GM19324 (cell line): ENCODE measurements around the gene UBA52.
A peak's percentile ranks its signal among the peaks of the same experiment; 100 is the strongest.
"Not testable (repeated sequence)": the region's sequence is repeated elsewhere in the genome, so short reads cannot be mapped to it uniquely, and the experiment has no call there.

Experiments used
- ATAC-seq: cut with Tn5 transposase; IDR thresholded peaks from one replicate; pipeline ENCODE4 v1.9.1; 2021; ENCODE audit warnings: mild to moderate bottlenecking, moderate library complexity; ENCODE audit not compliant: unreplicated experiment, low FRiP score

UBA52 gene

GRCh38 chr19:18571564-18572344 is at the start of gene UBA52:
UBA52 (plus strand) TSS chr19:18571857; CDS start chr19:18573301, 1,444 bp downstream.
- peak; percentile 91 for ATAC-seq

DNA sequence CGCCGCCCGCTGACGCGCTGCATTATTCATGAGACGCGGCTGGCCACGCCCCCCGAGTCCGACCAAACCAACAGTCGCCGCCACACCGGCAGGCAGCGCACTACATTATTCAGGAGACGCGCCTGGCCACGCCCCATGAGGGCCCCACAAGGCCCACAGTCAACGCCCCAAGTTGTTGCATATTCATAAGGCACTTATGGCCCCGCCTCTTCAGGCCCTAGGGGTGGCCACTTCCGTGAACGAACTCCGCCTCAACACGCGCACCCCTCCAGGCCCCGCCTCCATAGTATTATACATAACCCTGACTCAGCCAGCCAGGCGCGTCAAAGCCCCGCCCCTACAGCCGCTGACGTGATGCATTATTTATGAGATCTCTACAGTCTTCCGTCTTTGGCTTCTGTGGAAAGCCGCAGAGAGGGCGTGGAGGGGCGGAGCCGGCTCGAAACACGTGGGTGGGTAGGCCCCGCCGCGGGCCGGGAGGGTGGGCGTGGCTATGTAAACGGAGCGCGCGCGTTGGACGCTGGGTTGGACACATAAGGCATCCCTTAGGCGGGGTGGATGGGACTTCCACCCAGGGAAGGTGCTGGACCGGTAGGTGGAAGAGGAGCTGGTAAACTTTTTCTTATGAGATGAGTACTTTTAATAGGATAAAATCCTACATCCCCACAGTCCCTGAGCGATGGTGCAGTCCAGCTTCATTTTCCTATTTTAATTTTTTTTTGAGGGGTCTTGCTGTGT is 49.4 kb upstream of the UBA52 start:
- peak; percentile 93 for ATAC-seq

DNA sequence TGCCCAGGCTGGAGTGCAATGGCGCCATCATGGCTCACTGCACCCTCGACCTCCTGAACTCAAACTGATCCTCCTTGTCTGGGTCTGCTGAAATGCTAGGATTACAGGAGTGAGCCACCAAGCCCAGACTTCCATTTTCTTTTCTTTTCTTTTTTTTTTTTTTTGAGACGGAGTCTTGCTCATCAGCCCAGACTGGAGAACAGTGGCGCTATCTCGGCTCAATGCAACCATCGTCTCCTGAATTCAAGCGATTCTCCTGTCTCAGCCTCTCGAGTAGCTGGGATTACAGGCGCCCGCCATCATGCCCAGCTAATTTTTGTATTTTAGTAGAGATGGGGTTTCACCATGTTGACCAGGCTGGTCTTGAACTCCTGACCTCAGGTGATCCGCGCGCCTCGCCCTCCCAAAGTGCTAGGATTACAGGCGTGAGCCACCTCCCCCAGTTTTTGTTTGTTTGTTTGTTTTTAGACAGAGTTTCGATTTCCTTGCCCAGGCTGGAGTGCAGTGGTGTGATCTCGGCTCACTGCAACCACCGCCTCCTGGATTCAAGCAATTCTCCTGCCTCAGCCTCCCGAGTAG is 48.7 kb upstream of the UBA52 start:
- not testable (repeated sequence) for ATAC-seq

GRCh38 chr19:18523841-18524240 is 47.8 kb upstream of the UBA52 start:
- no peak for ATAC-seq

GRCh38 chr19:18526316-18526715 is 45.3 kb upstream of the UBA52 start:
- ATAC-seq = no peak

DNA sequence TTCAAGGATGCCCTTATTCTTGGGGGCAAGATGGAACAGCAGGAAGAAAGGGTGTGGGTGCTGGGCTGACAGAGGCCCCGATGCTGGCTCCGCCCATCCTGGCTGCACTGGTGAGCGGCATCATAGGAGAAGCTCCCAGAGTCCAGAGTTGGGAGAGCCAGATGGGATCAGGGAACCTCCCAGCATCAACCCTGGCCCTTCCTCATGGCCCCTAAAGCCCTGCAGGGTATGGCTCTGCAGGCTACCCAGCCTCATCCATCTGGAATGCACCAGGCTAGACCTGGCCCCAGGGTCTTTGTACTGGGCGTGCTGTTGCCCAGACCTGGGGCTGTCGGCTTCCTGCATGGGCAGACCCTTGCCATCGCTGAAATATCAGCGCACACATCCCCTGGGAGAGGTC is 41.9 kb upstream of the UBA52 start:
- no peak for ATAC-seq

- ATAC-seq = no peak
These were observed 40.2 kb upstream of the UBA52 start for GRCh38 chr19:18531485-18531884.

GRCh38 chr19:18532168-18532890 is 39.3 kb upstream of the UBA52 start:
- no peak for ATAC-seq

DNA sequence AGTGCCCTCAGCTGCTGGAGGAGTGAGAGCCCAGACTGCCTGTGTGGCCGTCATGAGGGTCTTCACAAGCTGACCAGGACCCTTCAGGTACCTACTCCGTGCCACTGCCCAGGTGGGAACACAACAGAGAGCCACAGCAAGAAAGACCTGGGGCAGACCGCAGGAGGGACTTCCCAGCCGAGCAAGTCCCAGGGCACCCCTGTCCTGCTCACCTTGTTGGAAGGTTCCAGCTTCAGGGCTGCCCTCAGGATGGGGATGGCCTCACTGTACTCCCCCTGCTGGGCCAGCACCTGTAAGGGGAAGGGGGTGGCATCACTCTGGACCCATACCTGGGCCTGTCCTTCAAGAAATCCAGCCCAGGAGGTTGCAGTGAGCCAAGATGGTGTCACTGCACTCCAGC is 38.6 kb upstream of the UBA52 start:
- no peak for ATAC-seq

DNA sequence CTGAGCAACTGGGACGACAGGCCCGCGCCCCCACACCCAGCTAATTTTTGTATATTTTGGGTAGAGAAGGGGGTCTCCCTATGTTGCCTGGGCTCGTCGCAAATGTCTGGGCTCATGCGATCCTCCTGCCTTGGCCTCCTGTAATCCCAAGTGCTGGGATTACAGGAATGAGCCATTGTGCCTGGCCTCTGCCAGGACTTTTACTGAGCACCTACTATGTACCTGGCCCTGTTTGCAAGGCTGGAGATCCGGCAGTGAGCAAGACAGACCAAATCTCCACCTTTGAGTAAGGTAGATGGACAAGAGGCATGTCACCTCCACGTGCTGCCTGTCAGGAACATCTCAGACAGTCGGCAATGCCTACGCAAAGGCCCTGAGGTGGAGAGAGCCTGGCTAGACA is 35.2 kb upstream of the UBA52 start:
- no peak for ATAC-seq

- ATAC-seq = no peak
These were observed 34.2 kb upstream of the UBA52 start for GRCh38 chr19:18537431-18537830.

GRCh38 chr19:18538115-18538514 is 33.5 kb upstream of the UBA52 start:
- ATAC-seq = no peak

GRCh38 chr19:18539372-18539771 is 32.3 kb upstream of the UBA52 start:
- no peak for ATAC-seq

DNA sequence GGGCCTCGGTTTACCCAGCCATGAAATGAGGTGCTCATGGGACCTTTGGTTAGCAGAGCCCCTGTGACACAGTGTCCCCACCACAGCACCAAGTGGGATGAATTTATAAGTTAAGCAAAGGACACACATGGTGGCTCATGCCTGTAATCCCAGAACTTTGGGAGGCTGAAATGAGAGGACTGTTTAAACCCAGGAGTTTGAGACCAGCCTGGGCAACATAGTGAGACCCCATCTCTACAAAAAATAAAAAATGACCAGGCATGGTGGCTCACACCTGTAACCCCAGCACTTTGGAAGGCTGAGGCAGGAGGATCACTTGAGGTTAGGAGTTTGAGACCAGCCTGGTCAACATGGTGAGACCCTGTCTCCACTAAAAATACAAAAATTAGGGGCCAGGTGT is 31.5 kb upstream of the UBA52 start:
- not testable (repeated sequence) for ATAC-seq

DNA sequence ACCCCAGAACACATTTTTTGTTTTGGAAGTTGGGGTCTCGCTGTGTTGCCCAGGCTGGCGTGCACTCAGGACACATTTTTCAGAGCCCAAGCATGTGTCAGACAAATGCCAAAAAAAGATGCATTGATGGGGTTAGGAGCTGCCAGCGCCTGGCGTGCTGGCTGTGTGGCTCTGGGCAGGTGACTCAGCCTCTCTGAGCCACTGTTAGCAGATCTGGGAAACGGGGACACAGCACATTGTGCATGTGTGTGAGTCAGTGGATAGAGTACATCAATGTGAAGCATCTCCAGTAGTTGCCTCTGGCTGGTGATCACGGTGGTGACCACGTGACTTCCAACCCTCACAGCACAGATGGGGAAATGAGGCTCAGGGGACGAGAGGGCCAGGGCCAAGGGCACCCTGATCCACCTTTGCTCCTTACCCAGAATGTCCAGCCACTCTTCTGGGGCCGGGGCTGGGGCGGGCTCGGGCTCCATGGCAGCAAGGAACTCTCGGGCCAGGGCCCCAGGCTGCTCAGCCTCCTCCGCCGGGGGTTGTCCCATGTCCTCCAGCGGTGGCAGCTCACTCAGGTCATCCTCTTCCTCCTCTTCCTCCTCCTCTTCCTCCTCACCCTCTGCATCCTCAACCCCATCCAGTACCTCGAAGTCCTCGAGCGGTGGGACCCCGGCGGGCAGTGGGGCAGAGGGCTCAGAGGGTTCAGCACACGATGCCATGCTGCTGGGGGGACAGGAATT is 30.2 kb upstream of the UBA52 start:
- no peak for ATAC-seq

DNA sequence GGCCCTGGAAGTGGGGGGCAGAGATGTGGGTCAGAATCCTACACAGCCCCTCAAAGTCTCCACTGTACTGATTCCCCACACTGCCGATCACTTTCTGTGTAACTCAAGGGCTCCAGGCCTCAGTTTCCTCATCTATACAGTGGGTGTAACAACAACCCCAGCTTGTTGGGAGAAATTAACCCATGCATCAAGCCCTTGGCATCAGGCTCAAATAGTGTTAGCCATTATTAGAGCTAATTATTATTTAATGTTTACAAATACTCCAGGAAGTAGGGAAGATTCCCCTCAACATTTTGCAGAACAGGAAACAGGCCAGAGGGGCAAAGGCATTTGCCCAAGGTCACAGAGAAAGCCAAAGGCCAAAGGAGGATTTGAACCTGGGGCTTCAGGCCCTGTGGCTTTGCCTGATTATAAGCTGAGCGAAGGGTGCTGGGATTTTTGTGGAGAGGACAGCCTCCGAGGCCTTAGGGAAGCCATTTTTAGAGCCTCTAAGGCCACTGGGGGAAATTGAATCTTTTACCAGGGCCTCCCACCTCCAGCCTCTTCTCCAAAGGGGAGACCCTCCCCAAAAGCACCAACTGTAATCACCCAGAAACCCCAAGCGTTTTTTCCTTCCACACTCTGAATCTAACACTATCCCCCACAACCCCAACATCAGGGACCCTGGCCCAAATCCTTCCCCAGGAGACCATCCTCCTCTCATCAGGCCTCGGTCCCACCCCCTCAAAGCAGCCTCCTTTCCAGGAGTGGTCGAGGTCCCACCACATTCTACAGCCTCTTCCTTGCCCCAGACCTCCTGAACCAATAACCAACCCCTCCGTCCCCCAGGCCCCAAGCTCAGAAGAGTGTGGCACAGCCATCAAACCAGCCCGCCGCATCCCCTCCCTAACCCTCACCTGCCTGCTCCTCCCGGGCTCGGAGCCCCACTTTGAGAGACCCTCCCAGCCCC is 29.4 kb upstream of the UBA52 start:
- ATAC-seq = no peak

GRCh38 chr19:18542941-18543813 is 28.5 kb upstream of the UBA52 start, which contains the start of gene FKBP8:
FKBP8 (minus strand) TSS chr19:18543573; CDS start chr19:18541970, 1,603 bp downstream.
- ATAC-seq = peak; percentile 86
